ENCODE data around the gene GSTK1. TPM values are rescaled to one million over a fixed set of nuclear protein-coding genes. Genes with fewer than 3 reads are reported as not detected.

The GSTK1 gene
- total and polyA plus RNA-seq, 8 donors: 71.8 to 305 (median 152) TPM

DNA sequence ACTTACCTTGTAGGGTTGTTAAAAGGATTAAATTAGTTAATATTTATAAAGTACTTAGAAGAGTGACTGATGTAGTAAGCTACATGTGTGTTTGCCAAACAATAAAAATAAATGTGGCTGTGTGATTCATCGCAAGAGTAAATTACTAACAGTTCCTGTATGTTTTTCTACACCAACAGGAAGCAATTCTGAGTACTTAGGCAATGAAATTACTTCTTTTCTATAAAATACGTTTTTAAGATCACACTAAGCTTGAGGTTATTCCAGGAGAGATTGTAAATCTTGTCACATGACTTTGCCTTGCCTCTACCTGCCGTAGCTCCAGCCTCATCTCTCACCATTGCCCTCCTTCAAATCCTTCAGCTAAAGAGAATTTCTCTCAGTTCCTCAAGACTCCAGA is 18.1 kb upstream of the GSTK1 start:
- no peak overlapping the region for H3K4me3 ChIP-seq
- H3K9me3 ChIP-seq: no peaks in the 10 kb centered on the region
- no peaks in the 10 kb centered on the region for H3K27me3 ChIP-seq
- H3K4me1 ChIP-seq: peaks cover 0 to 37% (median 12%) of the 10 kb centered on the region in 4 donors
- no peak overlapping the region for H3K27ac ChIP-seq
- H3K36me3 ChIP-seq: no peaks in the 10 kb centered on the region
- WGBS, 5 donors: 45 to 58% (median 57%) methylated on average over 3 of the region's 3 CpGs
- intact Hi-C loops (cut with DNase I; ENCODE audit: low total_unique reads): no loop called here
- DNase-seq: no peak
- TF ChIP-seq POLR2A (IDR thresholded peaks at IDR 0.05): no peak
- TF ChIP-seq CTCF (IDR thresholded peaks at IDR 0.05): no peak
- TF ChIP-seq POLR2AphosphoS5 (IDR thresholded peaks at IDR 0.05): no peak
- TF ChIP-seq EP300 (IDR thresholded peaks at IDR 0.05): no peak

GRCh38 chr7:143247372-143247771 is 15.9 kb upstream of the GSTK1 start:
- DNase-seq: no peak
- intact Hi-C loops (cut with DNase I; ENCODE audit: low total_unique reads): no loop called here
- Histone ChIP-seq H3K9me3 (no peaks in the 10 kb centered on the region), H3K27ac (no peak overlapping the region), H3K36me3 (no peaks in the 10 kb centered on the region), H3K4me3 (no peak overlapping the region), H3K4me1 (peaks cover 0 to 28% (median 9%) of the 10 kb centered on the region in 4 donors), H3K27me3 (no peaks in the 10 kb centered on the region)
- WGBS, 5 donors: 46 to 83% (median 75%) methylated on average over 1 of the region's 1 CpG
- TF ChIP-seq POLR2A (IDR thresholded peaks at IDR 0.05): no peak

- Histone ChIP-seq H3K36me3 (no peaks in the 10 kb centered on the region), H3K4me3 (no peak overlapping the region), H3K27ac (no peak overlapping the region), H3K27me3 (no peaks in the 10 kb centered on the region), H3K9me3 (no peaks in the 10 kb centered on the region), H3K4me1 (peaks cover 0 to 17% (median 2%) of the 10 kb centered on the region in 4 donors)
- DNase-seq: no peak
- TF ChIP-seq POLR2AphosphoS5 (IDR thresholded peaks at IDR 0.05) (no peak), CTCF (IDR thresholded peaks at IDR 0.05) (no peak)
- 46 to 77% (median 59%) methylated on average over 2 of the region's 2 CpGs for WGBS, 5 donors
- intact Hi-C loops (cut with DNase I; ENCODE audit: low total_unique reads): no loop called here
These were observed 14.4 kb upstream of the GSTK1 start for GRCh38 chr7:143248761-143249354.

GRCh38 chr7:143250199-143250598 is 13.0 kb upstream of the GSTK1 start:
- no peak for TF ChIP-seq POLR2AphosphoS5 (IDR thresholded peaks at IDR 0.05)
- Histone ChIP-seq H3K27me3 (no peaks in the 10 kb centered on the region), H3K4me1 (peaks cover 0 to 15% (median 0%) of the 10 kb centered on the region in 4 donors), H3K4me3 (no peak overlapping the region), H3K9me3 (no peaks in the 10 kb centered on the region), H3K36me3 (no peaks in the 10 kb centered on the region), H3K27ac (no peak overlapping the region)
- DNase-seq: no peak
- intact Hi-C loops (cut with DNase I; ENCODE audit: low total_unique reads): no loop called here

- 81 to 93% (median 88%) methylated on average over 1 of the region's 1 CpG for WGBS, 5 donors
- Histone ChIP-seq H3K36me3 (no peaks in the 10 kb centered on the region), H3K27me3 (no peaks in the 10 kb centered on the region), H3K9me3 (no peaks in the 10 kb centered on the region), H3K4me1 (peaks cover 0 to 15% (median 0%) of the 10 kb centered on the region in 4 donors), H3K27ac (no peak overlapping the region), H3K4me3 (no peak overlapping the region)
- DNase-seq: no peak
- TF ChIP-seq POLR2AphosphoS5 (IDR thresholded peaks at IDR 0.05): no peak
- no peak for TF ChIP-seq CTCF (IDR thresholded peaks at IDR 0.05)
- no peak for TF ChIP-seq EP300 (IDR thresholded peaks at IDR 0.05)
- no peak for TF ChIP-seq POLR2A (IDR thresholded peaks at IDR 0.05)
- intact Hi-C loops (cut with DNase I; ENCODE audit: low total_unique reads): no loop called here
These were observed 12.4 kb upstream of the GSTK1 start for GRCh38 chr7:143250822-143251221.

Measured in stomach (tissue), 9 donors.